A375 (cell line): ENCODE measurements around the gene ATG16L1. TPM values are rescaled to one million over a fixed set of nuclear protein-coding genes. Genes with fewer than 3 reads are reported as not detected.

Experiments
- small RNA-seq: library from RNA; depleted of rRNA; stranded (forward); fragments of <200 nt; gene quantifications from one replicate; pipeline ENCODE3, GENCODE V24; 2014
- total RNA-seq: library from RNA; depleted of rRNA; stranded (reverse); fragments of >200 nt; shearing (Covaris generic); gene quantifications from 2 replicates; pipeline ENCODE4 v1.2.3, GENCODE V29; 2014; rRNA removed

ATG16L1 gene
- 35.0 and 40.0 TPM in 2 replicates for total RNA-seq

DNA sequence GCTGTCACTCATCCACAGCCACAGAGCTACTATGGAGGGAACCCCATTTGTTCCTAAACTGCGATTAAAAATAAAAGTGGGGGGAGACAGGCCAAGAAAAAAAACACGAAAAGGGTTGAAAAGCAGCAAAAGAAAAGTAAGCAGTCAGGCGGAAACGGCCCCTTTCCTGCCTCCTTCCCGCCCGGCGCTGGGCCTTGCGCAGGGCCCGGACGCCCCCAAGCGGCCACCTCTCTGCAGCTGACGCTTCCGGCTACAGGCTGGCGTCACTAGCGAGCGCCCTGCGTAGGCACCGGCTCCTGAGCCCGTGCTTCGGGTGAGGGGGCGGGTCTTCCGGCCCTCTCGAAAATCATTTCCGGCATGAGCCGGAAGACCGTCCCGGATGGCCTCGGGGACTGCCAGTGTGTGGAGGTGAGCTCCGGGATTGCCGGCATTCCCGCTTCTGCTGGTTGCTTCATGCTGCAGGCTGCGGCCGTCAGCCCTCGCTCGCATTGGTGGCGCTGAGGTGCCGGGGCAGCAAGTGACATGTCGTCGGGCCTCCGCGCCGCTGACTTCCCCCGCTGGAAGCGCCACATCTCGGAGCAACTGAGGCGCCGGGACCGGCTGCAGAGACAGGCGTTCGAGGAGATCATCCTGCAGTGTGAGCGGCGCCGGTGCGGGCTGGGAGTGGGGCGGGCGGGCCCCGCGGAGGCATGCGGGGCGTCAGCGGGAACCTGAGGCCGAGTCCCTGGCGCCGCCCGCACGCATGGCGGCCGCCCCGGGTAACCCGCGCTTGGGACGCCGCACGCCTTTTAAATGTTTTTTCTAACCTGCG lies at the start of gene ATG16L1:
TSS of gene ATG16L1 (plus strand) at position 368 of the 811 bp plus-strand sequence. CDS start at position 523, 155 bp downstream.

DNA sequence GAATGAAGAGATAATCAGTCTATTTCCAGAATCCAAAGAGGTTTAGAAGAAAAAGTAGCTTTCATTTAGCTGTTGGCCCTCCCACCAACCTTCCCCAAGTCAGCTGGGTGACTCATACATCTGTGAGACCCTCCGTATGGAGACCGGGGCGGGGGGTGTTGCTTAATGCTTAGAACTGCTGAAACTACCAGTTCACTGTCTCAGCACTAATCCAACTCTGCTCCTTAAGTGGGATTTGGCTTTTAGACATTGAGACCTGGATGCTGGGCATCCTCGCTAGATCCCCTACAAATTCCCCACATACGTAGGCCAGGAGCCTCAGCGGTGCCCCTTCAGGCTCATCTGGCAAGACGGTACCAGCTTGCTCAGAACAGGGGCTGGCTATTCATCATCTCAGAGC lies 56.1 kb downstream of the ATG16L1 start, which contains the start of gene SAG:
TSS of gene SAG (plus strand) at position 252 of the 400 bp plus-strand sequence. CDS start 1,374 bp downstream, outside the sequence.

Small RNA genes within 50 kb of the gene (small RNA-seq; reads per million reads assigned to genes)
- gene RN7SL32P (not detected), gene SCARNA5 (8.7 reads per million, percentile 88 among the genes with 10 or more reads in this experiment), gene SCARNA6 (8.3 reads per million, percentile 87 among the genes with 10 or more reads in this experiment)

Other genes with a start within 250 kb of the ATG16L1 start
- gene NGEF, start 238.4 kb upstream of the ATG16L1 start, total RNA-seq, result 4.6 and 7.5 TPM in 2 replicates
- gene NEU2, start 219.0 kb upstream of the ATG16L1 start, total RNA-seq, result not detected in 2 replicates
- gene INPP5D, start 191.3 kb upstream of the ATG16L1 start, total RNA-seq, result 0.37 and 0.72 TPM in 2 replicates
- 0.04 TPM in 1 of 2 replicates, not detected in the other for gene SAG, start 56.1 kb downstream of the ATG16L1 start, total RNA-seq
- gene DGKD, start 102.8 kb downstream of the ATG16L1 start, total RNA-seq, result 20.3 and 22.8 TPM in 2 replicates